Stimulated activated CD4-positive, alpha-beta T cell treated with anti-CD3 and anti-CD28 coated beads, Interleukin-1b, Interleukin-23, amount 100 ng/mL, for 4 hours (primary cell): ENCODE data around the gene SNX21.
A peak's percentile ranks its signal among the peaks of the same experiment; 100 is the strongest.

ENCODE experiments used
- DNase-seq, 2 donors: peaks; one replicate each; pipeline ENCODE4 v3.0.0-alpha.2; 2020; ENCODE audit warnings: low read depth in 2 of 2

SNX21 gene

GRCh38 chr20:45882469-45883099 is 49.0 kb downstream of the SNX21 start:
- no peak for DNase-seq

GRCh38 chr20:45883100-45883469 is 49.5 kb downstream of the SNX21 start:
- no peak for DNase-seq

GRCh38 chr20:45886590-45887345 is 53.2 kb downstream of the SNX21 start:
- DNase-seq: no peak

- DNase-seq: no peak
Observed at GRCh38 chr20:45887346-45887715, 53.7 kb downstream of the SNX21 start, which contains the start of gene SPATA25. SPATA25 (minus strand) TSS chr20:45887622; CDS start chr20:45887590, 32 bp downstream.

- DNase-seq: no peak
Observed at GRCh38 chr20:45888681-45889080, 55.1 kb downstream of the SNX21 start.

- peak; percentile 36 to 40 for DNase-seq
Observed at GRCh38 chr20:45890077-45890984, 56.7 kb downstream of the SNX21 start.

GRCh38 chr20:45890985-45891983 is 57.7 kb downstream of the SNX21 start, which contains the start of the genes CTSA and NEURL2:
CTSA (plus strand) TSS chr20:45891335; CDS start chr20:45891569, 234 bp downstream.
NEURL2 (minus strand) TSS chr20:45891208; CDS start chr20:45890991, 217 bp downstream.
- DNase-seq: peak; percentile 82 to 83

GRCh38 chr20:45892049-45892825 is 58.6 kb downstream of the SNX21 start:
- no peak for DNase-seq
